Fibroblast of peridontal ligament (primary cell): ENCODE measurements around the gene LTBP3.
A peak's percentile ranks its signal among the peaks of the same experiment; 100 is the strongest.

Source experiments
- DNase-seq: peaks from one replicate; pipeline ENCODE4 v3.0.0-alpha.2; 2010; ENCODE audit errors: extremely low read depth

The LTBP3 gene

DNA sequence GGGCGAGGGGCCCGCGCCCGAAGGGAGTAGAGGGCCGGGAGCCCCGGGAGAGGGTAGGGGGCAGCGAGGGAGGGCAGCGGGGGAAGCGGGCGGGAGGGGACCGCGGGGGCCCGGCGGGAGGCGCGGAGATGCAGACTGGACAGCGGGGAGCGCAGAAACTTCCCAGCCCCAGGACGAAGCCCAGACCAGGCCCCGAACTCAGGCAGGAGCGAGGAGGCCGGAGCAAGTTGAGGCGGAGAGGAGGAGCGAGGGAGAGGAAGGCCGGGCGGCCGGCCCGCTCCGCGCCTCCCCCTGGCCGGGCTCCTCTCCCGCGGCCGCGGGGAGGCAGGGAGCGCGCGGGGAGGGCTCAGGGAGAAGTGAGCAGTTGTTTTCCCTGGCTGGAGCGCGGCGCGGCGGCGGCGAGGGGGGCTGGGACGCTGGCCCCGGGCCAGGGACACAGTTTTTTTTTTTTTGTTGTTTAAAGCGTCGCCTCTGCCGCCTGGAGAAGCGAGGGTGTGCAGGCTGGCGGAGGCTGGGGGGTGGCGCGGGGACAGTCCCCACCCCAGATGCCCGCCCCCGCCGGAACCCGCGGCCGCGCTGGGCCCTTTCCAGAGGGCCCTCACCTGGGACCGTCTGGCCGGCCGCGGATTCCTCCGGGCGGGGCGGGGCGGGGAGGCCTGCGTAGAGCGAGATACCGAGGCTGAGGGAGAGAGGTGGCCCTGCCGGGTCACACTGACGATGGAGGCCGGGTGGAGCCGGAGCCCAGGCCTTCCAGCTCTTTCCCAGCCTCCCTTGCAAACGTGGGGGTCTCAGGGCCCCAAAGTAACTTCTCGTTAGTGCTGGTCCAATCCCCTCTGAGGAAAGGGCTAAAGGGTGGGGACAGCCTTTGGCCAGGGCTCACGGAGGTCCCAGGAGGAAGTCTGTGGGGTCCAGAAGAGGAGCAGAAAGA is at the start of gene LTBP3:
TSS of gene LTBP3 (minus strand) at position 358 of the 928 bp plus-strand sequence. CDS start 400 bp downstream, outside the sequence.
- DNase-seq = peak; percentile 71

- peak; percentile 81 for DNase-seq
Observed at GRCh38 chr11:65606876-65607613, 48.9 kb upstream of the LTBP3 start.

- no peak for DNase-seq
Observed at GRCh38 chr11:65604258-65604657, 46.1 kb upstream of the LTBP3 start.

DNA sequence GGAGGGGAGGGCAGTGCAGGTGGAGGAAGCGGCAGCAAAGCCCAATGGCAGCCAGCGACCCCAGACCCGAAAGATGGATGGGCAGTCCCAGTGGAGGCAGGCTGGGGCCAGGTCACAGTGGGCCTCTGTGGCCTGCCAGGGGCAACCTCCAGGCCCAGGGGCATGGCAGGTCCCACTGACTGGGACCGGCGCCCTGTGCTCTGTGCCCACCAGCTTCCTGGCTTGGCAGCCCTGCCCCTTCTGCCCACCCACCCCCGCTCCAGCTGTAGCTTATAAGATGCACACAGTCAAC is 41.7 kb upstream of the LTBP3 start:
- DNase-seq = no peak

DNA sequence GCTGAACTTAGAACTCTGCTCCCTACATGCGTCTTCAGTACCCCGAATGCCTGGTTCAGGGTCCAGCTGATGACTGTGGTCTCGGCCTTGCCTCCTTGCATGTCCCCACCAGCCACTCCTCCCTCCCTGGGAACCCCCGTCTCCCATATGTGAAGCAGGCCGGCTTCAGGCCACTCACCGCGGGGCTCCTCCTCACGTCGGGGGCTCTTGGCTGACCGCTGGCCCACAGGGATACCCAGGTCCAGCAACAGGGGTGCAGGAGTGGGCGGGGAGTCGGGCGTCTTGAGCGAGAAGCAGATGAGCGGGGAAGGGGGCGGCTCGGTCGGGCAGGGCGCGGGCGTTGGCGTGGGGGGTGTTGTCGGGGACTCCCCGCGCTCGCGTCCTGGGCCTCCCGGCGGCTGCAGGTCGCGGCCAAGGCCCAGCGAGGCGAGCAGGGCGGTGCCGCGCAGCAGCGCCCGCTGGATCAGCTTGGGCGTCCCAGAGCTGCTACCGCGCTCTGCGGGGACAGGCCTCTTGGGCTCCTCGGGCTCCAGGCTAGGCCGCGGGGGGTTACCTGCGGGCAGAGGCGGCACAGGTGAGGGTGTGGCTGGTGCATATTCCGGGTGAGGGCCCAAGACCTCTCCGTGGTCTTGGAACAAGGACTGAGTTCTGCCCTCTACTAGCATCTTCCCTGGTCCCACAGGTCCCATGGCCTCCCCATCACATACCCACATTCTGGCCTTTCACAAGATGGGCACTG is 41.2 kb upstream of the LTBP3 start:
- no peak for DNase-seq

- no peak for DNase-seq
Observed at GRCh38 chr11:65598258-65598699, 40.1 kb upstream of the LTBP3 start.

GRCh38 chr11:65596520-65596919 is 38.4 kb upstream of the LTBP3 start:
- no peak for DNase-seq

DNA sequence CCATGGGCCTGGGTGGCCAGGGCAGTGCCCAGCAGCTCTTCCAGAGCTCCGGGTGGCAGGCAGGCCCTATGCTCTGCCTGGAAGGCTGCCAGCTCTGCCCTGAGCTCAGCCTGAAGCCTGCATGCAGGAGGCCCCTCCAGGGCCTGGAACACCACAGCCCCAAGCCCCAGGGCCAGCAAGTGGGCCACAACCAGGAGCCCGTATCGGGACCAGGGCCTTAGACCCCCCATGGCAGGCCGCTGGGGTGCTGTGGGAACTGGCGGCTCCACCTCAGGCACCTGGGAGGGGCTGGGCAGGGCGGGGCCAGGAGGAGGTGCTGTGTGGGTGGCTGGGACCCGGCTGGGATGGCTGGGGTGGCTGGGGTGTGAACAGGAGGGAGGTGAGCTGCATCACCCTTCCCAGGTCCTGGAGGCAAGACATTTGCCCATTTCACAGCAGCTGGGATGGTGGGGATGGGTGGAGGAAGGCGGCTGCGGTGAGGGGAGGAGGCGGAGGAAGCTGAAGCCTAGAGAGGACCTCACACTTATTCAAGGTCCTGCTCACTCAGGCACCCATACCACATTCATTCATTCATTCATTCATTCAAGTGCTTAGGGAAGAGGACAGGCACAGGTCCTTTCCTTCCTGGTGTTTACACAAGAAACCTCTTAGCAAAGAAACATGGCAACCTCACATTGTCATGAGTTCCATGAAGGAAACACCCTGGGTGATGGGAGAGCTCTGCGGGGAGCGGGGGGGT is 37.6 kb upstream of the LTBP3 start, which contains the start of gene KCNK7:
TSS of gene KCNK7 (minus strand) at position 258 of the 739 bp plus-strand sequence. CDS start at position 230, 28 bp downstream.
- no peak for DNase-seq

- no peak for DNase-seq
Observed at GRCh38 chr11:65595131-65595530, 37.0 kb upstream of the LTBP3 start.

GRCh38 chr11:65593518-65594414 is 35.6 kb upstream of the LTBP3 start:
- DNase-seq = no peak

GRCh38 chr11:65592858-65593517 is 34.8 kb upstream of the LTBP3 start:
- DNase-seq = no peak

GRCh38 chr11:65591939-65592857 is 34.0 kb upstream of the LTBP3 start:
- no peak for DNase-seq

- DNase-seq = no peak
Observed at GRCh38 chr11:65590240-65590738, 32.1 kb upstream of the LTBP3 start.

DNA sequence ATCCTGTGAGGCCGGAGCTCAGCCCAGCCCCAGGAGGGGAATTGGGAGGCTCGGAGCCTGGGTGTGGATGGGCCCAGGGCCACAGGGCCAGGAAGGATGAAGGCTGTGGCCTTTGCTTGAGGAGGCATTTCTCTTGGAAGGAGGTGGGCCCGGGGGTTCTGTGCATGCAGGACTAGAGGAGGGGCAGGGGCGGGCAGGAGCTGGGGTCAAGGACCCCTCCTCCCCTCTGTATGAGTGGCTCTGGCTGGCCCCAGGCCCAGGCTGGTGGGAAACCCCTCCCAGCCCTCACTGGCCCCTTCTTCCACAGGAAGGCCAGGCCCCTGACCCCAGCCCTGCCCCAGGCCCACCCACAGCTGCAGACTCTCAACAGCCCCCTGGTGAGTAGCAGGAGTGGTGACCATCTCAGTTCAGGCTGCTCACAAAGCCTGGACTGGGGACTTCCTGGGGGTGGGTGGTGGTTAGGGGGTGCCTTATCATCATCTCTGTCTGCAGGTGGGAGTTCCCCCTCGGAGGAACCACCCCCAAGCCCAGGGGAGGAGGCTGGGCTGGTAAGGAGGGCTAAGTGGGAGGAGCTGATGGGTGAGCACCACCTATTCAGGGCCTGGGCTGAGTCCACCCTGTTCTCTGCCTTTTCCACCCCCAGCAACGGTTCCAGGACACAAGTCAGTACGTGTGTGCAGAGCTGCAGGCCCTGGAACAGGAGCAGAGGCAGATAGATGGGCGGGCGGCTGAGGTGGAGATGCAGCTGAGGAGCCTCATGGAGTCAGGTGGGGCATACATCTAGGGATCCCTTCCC is 31.5 kb upstream of the LTBP3 start:
- no peak for DNase-seq

DNA sequence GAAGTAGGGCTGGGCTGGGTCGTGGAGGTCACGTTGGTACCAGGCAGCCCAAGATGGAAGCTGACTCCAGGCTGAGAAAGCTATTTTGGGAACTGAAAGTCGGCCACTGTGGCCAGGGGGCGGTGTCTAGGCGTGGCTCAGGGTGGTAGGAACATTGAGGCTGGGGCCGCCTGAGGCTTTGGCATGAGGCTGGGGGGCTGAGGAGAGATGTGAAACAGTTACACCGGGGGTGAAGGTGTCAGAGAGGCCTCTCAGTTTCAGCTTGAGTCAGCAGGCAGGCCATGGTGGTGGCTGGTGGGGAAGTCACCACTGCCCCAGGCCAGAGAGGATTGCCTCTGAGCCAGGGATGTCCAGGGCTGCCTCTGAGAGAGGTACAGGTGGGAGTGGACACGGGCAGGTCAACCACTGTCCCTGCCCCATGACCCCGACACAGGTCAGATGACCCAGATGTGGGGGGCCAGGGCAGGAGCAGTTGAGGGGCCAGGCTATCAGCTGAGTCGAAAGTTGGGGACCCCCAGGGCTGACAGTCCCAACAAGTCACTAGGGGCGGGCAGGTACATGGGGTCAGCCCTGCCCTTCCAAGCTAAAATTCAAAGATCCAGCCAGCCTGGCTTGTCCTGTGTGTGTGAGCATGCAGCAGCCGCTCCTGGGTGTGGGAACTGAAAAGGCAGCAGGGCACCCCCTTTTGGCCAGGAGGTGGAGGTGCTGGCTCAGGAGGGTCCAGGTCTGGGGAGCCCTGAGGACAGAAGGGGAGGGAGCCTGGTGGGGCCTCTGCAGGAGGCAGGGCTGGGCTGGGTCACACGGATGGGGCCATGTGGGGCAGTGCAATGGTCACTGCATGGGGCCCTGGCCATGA is 30.3 kb upstream of the LTBP3 start:
- DNase-seq = no peak

DNA sequence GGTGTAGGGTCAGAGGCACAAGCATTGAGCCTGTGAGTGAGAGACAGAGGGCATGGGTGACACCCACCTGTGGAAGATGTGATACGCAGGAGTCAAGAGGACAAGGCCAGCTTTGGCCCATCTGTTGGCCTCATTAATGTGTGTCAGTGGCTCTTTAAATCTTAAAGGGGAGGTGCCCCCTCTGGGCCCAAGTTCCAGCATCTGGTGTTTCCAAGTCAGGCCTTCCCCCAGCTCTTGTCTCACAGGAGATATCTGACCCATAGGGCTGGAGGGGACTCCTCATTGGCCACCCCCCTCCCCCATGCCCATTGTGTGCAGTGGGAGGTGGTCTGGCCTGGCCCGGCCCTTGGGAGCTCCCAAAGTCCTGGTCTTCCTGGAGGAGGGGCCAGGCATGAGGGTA is 28.5 kb upstream of the LTBP3 start:
- peak; percentile 54 for DNase-seq

DNA sequence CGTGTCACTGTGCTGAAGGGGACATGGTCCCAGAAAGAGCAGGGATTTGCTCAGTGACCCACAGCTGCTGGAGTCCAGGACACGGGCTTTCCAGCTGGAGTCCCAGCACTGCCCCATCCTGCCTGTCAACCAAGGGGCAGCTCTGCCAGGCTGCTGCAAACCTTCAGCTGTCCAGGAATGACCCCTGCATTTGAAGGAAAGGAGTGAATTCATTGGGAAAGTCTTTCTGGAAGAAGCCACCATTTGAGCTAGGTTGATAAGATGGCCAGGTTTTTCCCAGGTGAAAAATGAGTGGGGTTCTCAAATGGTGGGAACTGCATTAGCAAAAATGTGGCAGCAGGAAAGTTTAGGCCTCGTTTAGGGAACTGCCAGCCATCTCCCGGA is 28.1 kb upstream of the LTBP3 start:
- no peak for DNase-seq
